Measurements from ENCODE around the gene PLS1.

PLS1 gene

GRCh38 chr3:142595951-142596725 lies at the start of gene PLS1:
PLS1 (plus strand) TSS chr3:142596393; CDS start chr3:142664238, 67,845 bp downstream.
- TF ChIP-seq, protein P1, sequence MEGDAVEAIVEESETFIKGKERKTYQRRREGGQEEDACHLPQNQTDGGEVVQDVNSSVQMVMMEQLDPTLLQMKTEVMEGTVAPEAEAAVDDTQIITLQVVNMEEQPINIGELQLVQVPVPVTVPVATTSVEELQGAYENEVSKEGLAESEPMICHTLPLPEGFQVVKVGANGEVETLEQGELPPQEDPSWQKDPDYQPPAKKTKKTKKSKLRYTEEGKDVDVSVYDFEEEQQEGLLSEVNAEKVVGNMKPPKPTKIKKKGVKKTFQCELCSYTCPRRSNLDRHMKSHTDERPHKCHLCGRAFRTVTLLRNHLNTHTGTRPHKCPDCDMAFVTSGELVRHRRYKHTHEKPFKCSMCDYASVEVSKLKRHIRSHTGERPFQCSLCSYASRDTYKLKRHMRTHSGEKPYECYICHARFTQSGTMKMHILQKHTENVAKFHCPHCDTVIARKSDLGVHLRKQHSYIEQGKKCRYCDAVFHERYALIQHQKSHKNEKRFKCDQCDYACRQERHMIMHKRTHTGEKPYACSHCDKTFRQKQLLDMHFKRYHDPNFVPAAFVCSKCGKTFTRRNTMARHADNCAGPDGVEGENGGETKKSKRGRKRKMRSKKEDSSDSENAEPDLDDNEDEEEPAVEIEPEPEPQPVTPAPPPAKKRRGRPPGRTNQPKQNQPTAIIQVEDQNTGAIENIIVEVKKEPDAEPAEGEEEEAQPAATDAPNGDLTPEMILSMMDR (IDR thresholded peaks at IDR 0.05), result no peak

DNA sequence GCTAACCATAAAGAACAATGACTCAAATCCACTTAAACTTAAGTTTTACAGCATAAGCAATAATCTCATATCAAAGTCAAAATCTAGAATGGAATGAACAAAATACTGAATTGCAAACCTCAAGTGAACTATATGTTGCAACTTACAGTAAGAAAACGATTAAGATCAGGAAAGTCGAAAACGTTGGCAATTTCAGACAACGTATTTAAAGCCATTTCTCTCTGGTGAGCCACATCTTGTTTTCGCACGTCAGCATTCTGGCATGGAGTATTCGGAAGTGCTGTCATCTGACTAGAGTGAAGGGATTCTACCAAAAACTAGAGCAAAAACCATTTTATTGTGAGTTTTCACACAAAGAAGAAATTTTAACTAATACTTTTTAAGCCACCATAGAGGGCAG lies 46.2 kb upstream of the PLS1 start:
- TF ChIP-seq, protein P1 (IDR thresholded peaks at IDR 0.05), result no peak

DNA sequence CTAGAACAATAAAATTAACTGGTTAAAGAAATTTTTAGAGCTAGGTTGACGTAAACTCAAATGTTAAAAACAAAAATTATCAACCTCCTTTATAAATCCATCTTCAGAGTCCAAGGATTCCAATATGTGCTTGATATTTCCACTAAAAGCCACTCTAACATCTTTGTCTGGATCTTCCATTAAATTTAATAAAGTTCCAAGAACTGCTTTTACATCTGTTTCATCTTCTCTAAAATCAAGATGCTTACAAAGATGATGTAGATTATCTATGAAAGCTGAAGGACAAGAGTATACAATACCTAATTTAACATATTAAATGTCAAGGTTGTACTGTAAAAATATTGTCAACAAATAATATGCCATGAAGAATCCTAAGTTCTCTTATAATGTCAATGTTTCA lies 42.5 kb upstream of the PLS1 start:
- TF ChIP-seq, protein P1 (IDR thresholded peaks at IDR 0.05), result no peak

DNA sequence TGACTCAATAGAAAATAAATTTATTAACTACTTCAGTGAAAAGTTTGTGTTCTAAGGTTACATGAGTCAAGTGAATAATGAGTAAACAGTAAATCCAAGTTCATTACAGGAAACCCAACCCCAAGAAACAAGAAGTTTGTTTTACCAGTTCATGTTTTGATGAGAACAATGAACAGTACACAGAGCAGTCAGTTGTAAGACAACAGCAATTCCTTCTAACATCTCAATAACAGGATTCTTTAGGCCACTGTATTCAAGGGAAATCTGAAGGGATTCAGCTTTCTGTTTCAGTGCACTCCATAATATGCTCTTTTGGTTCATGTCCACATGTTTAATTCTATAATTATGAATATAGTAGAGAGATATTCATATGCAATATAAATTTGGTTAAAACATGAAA lies 36.1 kb upstream of the PLS1 start:
- TF ChIP-seq, protein P1 (IDR thresholded peaks at IDR 0.05), result no peak

- TF ChIP-seq, protein P1 (IDR thresholded peaks at IDR 0.05), result no peak
Measured at GRCh38 chr3:142563496-142563997, 32.6 kb upstream of the PLS1 start.

- TF ChIP-seq, protein P1 (IDR thresholded peaks at IDR 0.05), result no peak
Measured at GRCh38 chr3:142566096-142566495, 30.1 kb upstream of the PLS1 start.

- TF ChIP-seq, protein P1 (IDR thresholded peaks at IDR 0.05), result no peak
Measured at GRCh38 chr3:142568393-142569017, 27.7 kb upstream of the PLS1 start.
